IPS-15b (cell line): ENCODE data around the gene TMEM225B.
"Not testable (repeated sequence)": the region's sequence is repeated elsewhere in the genome, so short reads cannot be mapped to it uniquely, and the experiment has no call there.

Source experiments
- H3K27me3 ChIP-seq: one replicate; pipeline ENCODE4 v1.6.1; 2013; ENCODE audit warnings: low read length; ENCODE audit not compliant: control insufficient read depth, insufficient read depth
- H3K36me3 ChIP-seq: one replicate; pipeline ENCODE4 v1.6.1; 2013; ENCODE audit warnings: low read length; ENCODE audit not compliant: control insufficient read depth, insufficient read depth
- H3K4me1 ChIP-seq: one replicate; pipeline ENCODE4 v1.6.1; 2013; ENCODE audit warnings: mild to moderate bottlenecking, low read length; ENCODE audit not compliant: control insufficient read depth, insufficient read depth
- H3K4me3 ChIP-seq: one replicate; pipeline ENCODE4 v1.5.1; 2013; ENCODE audit warnings: low read depth, low read length
- H3K9ac ChIP-seq: one replicate; pipeline ENCODE4 v1.6.1; 2013; ENCODE audit warnings: low read depth, mild to moderate bottlenecking, low read length
- H3K9me3 ChIP-seq: one replicate; pipeline ENCODE4 v1.6.1; 2013; ENCODE audit warnings: mild to moderate bottlenecking, low read length; ENCODE audit not compliant: control insufficient read depth, insufficient read depth

Gene TMEM225B

GRCh38 chr7:99648843-99649242 is 50.8 kb downstream of the TMEM225B start:
- Histone ChIP-seq H3K36me3 (no peaks in the 10 kb centered on the region), H3K27me3 (no peaks in the 10 kb centered on the region), H3K9ac (no peak overlapping the region), H3K9me3 (no peaks in the 10 kb centered on the region), H3K4me1 (no peaks in the 10 kb centered on the region), H3K4me3 (no peak overlapping the region)

- no peaks in the 10 kb centered on the region for H3K27me3 ChIP-seq
- no peaks in the 10 kb centered on the region for H3K4me1 ChIP-seq
- H3K9ac ChIP-seq: no peak overlapping the region
- no peaks in the 10 kb centered on the region for H3K36me3 ChIP-seq
- H3K9me3 ChIP-seq: no peaks in the 10 kb centered on the region
- H3K4me3 ChIP-seq: no peak overlapping the region
Observed at GRCh38 chr7:99651290-99651689, 53.2 kb downstream of the TMEM225B start.

- no peaks in the 10 kb centered on the region for H3K4me1 ChIP-seq
- no peak overlapping the region for H3K9ac ChIP-seq
- H3K36me3 ChIP-seq: no peaks in the 10 kb centered on the region
- H3K4me3 ChIP-seq: no peak overlapping the region
- no peaks in the 10 kb centered on the region for H3K9me3 ChIP-seq
- no peaks in the 10 kb centered on the region for H3K27me3 ChIP-seq
Observed at GRCh38 chr7:99652671-99653070, 54.6 kb downstream of the TMEM225B start.

GRCh38 chr7:99653269-99653668 is 55.2 kb downstream of the TMEM225B start:
- not testable (repeated sequence) for H3K9ac ChIP-seq, H3K27me3 ChIP-seq, H3K4me1 ChIP-seq, H3K9me3 ChIP-seq, H3K36me3 ChIP-seq, H3K4me3 ChIP-seq

GRCh38 chr7:99653754-99654153 is 55.7 kb downstream of the TMEM225B start:
- no peaks in the 10 kb centered on the region for H3K36me3 ChIP-seq
- no peaks in the 10 kb centered on the region for H3K27me3 ChIP-seq
- no peak overlapping the region for H3K4me3 ChIP-seq
- no peaks in the 10 kb centered on the region for H3K4me1 ChIP-seq
- H3K9me3 ChIP-seq: no peaks in the 10 kb centered on the region
- H3K9ac ChIP-seq: no peak overlapping the region

- H3K36me3 ChIP-seq, H3K4me1 ChIP-seq, H3K9ac ChIP-seq, H3K27me3 ChIP-seq, H3K4me3 ChIP-seq, H3K9me3 ChIP-seq: not testable (repeated sequence)
Observed at GRCh38 chr7:99654626-99655025, 56.6 kb downstream of the TMEM225B start.

GRCh38 chr7:99657879-99658278 is 59.8 kb downstream of the TMEM225B start:
- H3K4me1 ChIP-seq, H3K36me3 ChIP-seq, H3K27me3 ChIP-seq, H3K9ac ChIP-seq, H3K9me3 ChIP-seq, H3K4me3 ChIP-seq: not testable (repeated sequence)
